Neural cell (in vitro differentiated cells): ENCODE results near the gene INTS6. TPM values are rescaled to one million over a fixed set of nuclear protein-coding genes. Genes with fewer than 3 reads are reported as not detected.

Source experiments
- H2AFZ ChIP-seq: fragments of 200-600, 300-800 bp; sonication (generic), shearing (Covaris generic); 2 replicates; pipeline ENCODE4 v1.6.0; 2014; ENCODE audit warnings: low read depth, mild to moderate bottlenecking, antibody characterized with exemption, low read length, moderate library complexity
- H3F3A ChIP-seq: fragments of 200-600 bp; shearing (Covaris generic); 2 replicates; pipeline ENCODE4 v1.6.1; 2016; ENCODE audit warnings: mild to moderate bottlenecking, moderate library complexity, mixed read lengths, antibody characterized with exemption, low read length; ENCODE audit not compliant: insufficient read depth, poor library complexity, severe bottlenecking
- H3K27ac ChIP-seq: fragments of 200-600, 300-800 bp; sonication (generic), shearing (Covaris generic); 2 replicates; pipeline ENCODE4 v1.5.1; 2014; ENCODE audit warnings: mild to moderate bottlenecking, low read length, moderate library complexity
- H3K27me3 ChIP-seq: fragments of 300-800, 200-600 bp; sonication (generic), shearing (Covaris generic); 2 replicates; pipeline ENCODE4 v1.6.0; 2014; ENCODE audit warnings: mild to moderate bottlenecking, low read depth, low read length, moderate library complexity; ENCODE audit not compliant: insufficient read depth
- H3K36me3 ChIP-seq: fragments of 300-800, 200-600 bp; sonication (generic), shearing (Covaris generic); 2 replicates; pipeline ENCODE4 v1.5.1; 2014; ENCODE audit warnings: mild to moderate bottlenecking, antibody characterized with exemption, low read length, moderate library complexity; ENCODE audit not compliant: insufficient read depth
- H3K4me2 ChIP-seq: fragments of 300-800, 200-600 bp; sonication (generic), shearing (Covaris generic); 2 replicates; pipeline ENCODE4 v1.6.0; 2014; ENCODE audit warnings: mild to moderate bottlenecking, low read length
- H3K4me3 ChIP-seq: fragments of 300-800, 200-600 bp; sonication (generic), shearing (Covaris generic); 2 replicates; pipeline ENCODE4 v1.5.1; 2014; ENCODE audit warnings: mild to moderate bottlenecking, low read length, moderate library complexity
- H3K79me2 ChIP-seq: fragments of 200-600 bp; shearing (Covaris generic); replicated peaks from 2 replicates; pipeline ENCODE4 v1.6.0; 2014; ENCODE audit warnings: mild to moderate bottlenecking, low read length, moderate library complexity; ENCODE audit not compliant: insufficient read depth
- H3K9ac ChIP-seq: fragments of 300-800, 200-600 bp; sonication (generic), shearing (Covaris generic); 2 replicates; pipeline ENCODE4 v1.6.1; 2016; ENCODE audit warnings: mild to moderate bottlenecking, low read length, mixed read lengths
- H3K9me2 ChIP-seq: fragments of 200-600 bp; shearing (Covaris generic); 2 replicates; pipeline ENCODE4 v1.6.1; 2016; ENCODE audit warnings: mild to moderate bottlenecking, low read length, mixed read lengths; ENCODE audit not compliant: insufficient read depth
- H3K9me3 ChIP-seq: fragments of 200-600, 300-800 bp; sonication (generic), shearing (Covaris generic); 2 replicates; pipeline ENCODE4 v1.6.1; 2016; ENCODE audit warnings: mild to moderate bottlenecking, mixed run types, low read length, moderate library complexity, mixed read lengths
- H4K20me1 ChIP-seq: fragments of 200-600 bp; shearing (Covaris generic); 2 replicates; pipeline ENCODE4 v1.6.1; 2016; ENCODE audit warnings: mild to moderate bottlenecking, mixed run types; ENCODE audit not compliant: insufficient read depth
- CTCF ChIP-seq: fragments of 450-650 bp; IDR thresholded peaks from 2 replicates; pipeline ENCODE4 v1.5.1; 2014; ENCODE audit warnings: antibody characterized with exemption, mild to moderate bottlenecking, moderate library complexity; ENCODE audit not compliant: poor library complexity, severe bottlenecking
- EP300 ChIP-seq: fragments of 450-650 bp; conservative IDR thresholded peaks from 2 replicates; pipeline ENCODE4 v1.6.1; 2014; ENCODE audit warnings: antibody characterized with exemption, mild to moderate bottlenecking, moderate library complexity; ENCODE audit not compliant: poor library complexity, severe bottlenecking
- EZH2 ChIP-seq: fragments of 200-600, 300-800 bp; shearing (Covaris generic), sonication (generic); IDR thresholded peaks from 2 replicates; pipeline ENCODE4 v1.6.1; 2014; ENCODE audit warnings: antibody characterized with exemption, low read length, borderline replicate concordance, mild to moderate bottlenecking; ENCODE audit not compliant: insufficient read depth, poor library complexity, severe bottlenecking
- MXI1 ChIP-seq: fragments of 450-650 bp; conservative IDR thresholded peaks from 2 replicates; pipeline ENCODE4 v1.6.1; 2014; ENCODE audit warnings: antibody characterized with exemption, mild to moderate bottlenecking; ENCODE audit not compliant: poor library complexity, severe bottlenecking
- POLR2AphosphoS5 ChIP-seq: IDR thresholded peaks from 2 replicates; pipeline ENCODE4 v1.6.1; 2012
- RAD21 ChIP-seq: fragments of 450-650 bp; conservative IDR thresholded peaks from 2 replicates; pipeline ENCODE4 v1.6.1; 2014; ENCODE audit warnings: antibody characterized with exemption, mild to moderate bottlenecking, moderate library complexity
- REST ChIP-seq: IDR thresholded peaks from 2 replicates; pipeline ENCODE4 v1.6.1; 2012; ENCODE audit warnings: borderline replicate concordance
- SMC3 ChIP-seq: fragments of 450-650 bp; conservative IDR thresholded peaks from 2 replicates; pipeline ENCODE4 v1.6.1; 2014; ENCODE audit warnings: antibody characterized with exemption, mild to moderate bottlenecking, moderate library complexity; ENCODE audit not compliant: poor library complexity
- TAF1 ChIP-seq: IDR thresholded peaks from 2 replicates; pipeline ENCODE4 v1.6.1; 2012; ENCODE audit warnings: low read depth
- polyA plus RNA-seq: library from polyadenylated mRNA; depleted of rRNA; stranded (reverse); fragments of >200 nt; gene quantifications from 2 replicates; pipeline ENCODE4 v1.2.3, GENCODE V29; 2014

Gene INTS6
- polyA plus RNA-seq, 1 donor from 2014 or later, result 22.6 TPM

GRCh38 chr13:51348069-51348967 lies 104.5 kb downstream of the INTS6 start:
- H2AFZ ChIP-seq, result no peak overlapping the region
- H3K9me2 ChIP-seq, result no peaks in the 10 kb centered on the region
- no peaks in the 10 kb centered on the region for H3K36me3 ChIP-seq
- no peaks in the 10 kb centered on the region for H3F3A ChIP-seq
- no peak overlapping the region for H3K9ac ChIP-seq
- no peak overlapping the region for H3K27ac ChIP-seq
- H3K4me2 ChIP-seq, result no peak overlapping the region
- H3K79me2 ChIP-seq, result no peaks in the 10 kb centered on the region
- TF ChIP-seq POLR2AphosphoS5, result no peak
- no peak for TF ChIP-seq TAF1
- no peak for TF ChIP-seq RAD21
- no peak for TF ChIP-seq EP300
- TF ChIP-seq CTCF, result no peak
- no peak for TF ChIP-seq SMC3
- no peak for TF ChIP-seq REST
- TF ChIP-seq EZH2, result no peak
- no peak for TF ChIP-seq MXI1
- H3K4me3 ChIP-seq, result no peak overlapping the region
- H3K9me3 ChIP-seq, result no peaks in the 10 kb centered on the region
- H4K20me1 ChIP-seq, result no peaks in the 10 kb centered on the region
- no peaks in the 10 kb centered on the region for H3K27me3 ChIP-seq

GRCh38 chr13:51347099-51347498 lies 105.7 kb downstream of the INTS6 start:
- Histone ChIP-seq H2AFZ (no peak overlapping the region), H3K36me3 (no peaks in the 10 kb centered on the region), H4K20me1 (no peaks in the 10 kb centered on the region), H3K4me2 (no peak overlapping the region), H3K9ac (no peak overlapping the region), H3F3A (no peaks in the 10 kb centered on the region), H3K27me3 (no peaks in the 10 kb centered on the region), H3K79me2 (no peaks in the 10 kb centered on the region), H3K9me2 (no peaks in the 10 kb centered on the region), H3K27ac (no peak overlapping the region), H3K9me3 (no peaks in the 10 kb centered on the region), H3K4me3 (no peak overlapping the region)
- TF ChIP-seq TAF1 (no peak), EZH2 (no peak), CTCF (no peak), EP300 (no peak), MXI1 (no peak), REST (no peak), RAD21 (no peak), SMC3 (no peak), POLR2AphosphoS5 (no peak)
